NCI-H1694 treated with DMSO at 0.1 percent for 48 hours (cell line): Measurements from ENCODE around the gene ZNF17.
A peak's percentile ranks its signal among the peaks of the same experiment; 100 is the strongest.
"Not testable (repeated sequence)": the region's sequence is repeated elsewhere in the genome, so short reads cannot be mapped to it uniquely, and the experiment has no call there.

Experiments used
- DNase-seq: peaks from one replicate; lab custom pipeline; 2025; lab: John Stamatoyannopoulos, UW

The ZNF17 gene

GRCh38 chr19:57410877-57411671 is at the start of gene ZNF17:
Gene ZNF17, plus strand, starts transcription at chr19:57411161. Its CDS starts 2,455 bp downstream, at chr19:57413616.
- peak; percentile 84 for DNase-seq

- DNase-seq: no peak
Observed at GRCh38 chr19:57362419-57362818, 48.5 kb upstream of the ZNF17 start.

- DNase-seq: peak; percentile 97
Observed at GRCh38 chr19:57362997-57363687, 47.8 kb upstream of the ZNF17 start, which contains the start of the genes TRAPPC2B and ZNF547. Gene TRAPPC2B, plus strand, starts transcription at chr19:57363551. Its CDS starts 1,283 bp downstream, at chr19:57364834. Gene ZNF547, plus strand, starts transcription at chr19:57363551. Its CDS starts 5,005 bp downstream, at chr19:57368556.

- DNase-seq: no peak
Observed at GRCh38 chr19:57363688-57364181, 47.2 kb upstream of the ZNF17 start.

GRCh38 chr19:57366776-57367175 is 44.2 kb upstream of the ZNF17 start:
- no peak for DNase-seq

GRCh38 chr19:57374179-57374578 is 36.8 kb upstream of the ZNF17 start:
- DNase-seq: no peak

- not testable (repeated sequence) for DNase-seq
Observed at GRCh38 chr19:57374647-57375046, 36.3 kb upstream of the ZNF17 start.

- DNase-seq: no peak
Observed at GRCh38 chr19:57376151-57376550, 34.8 kb upstream of the ZNF17 start.

- no peak for DNase-seq
Observed at GRCh38 chr19:57377498-57378146, 33.3 kb upstream of the ZNF17 start.

GRCh38 chr19:57380923-57381322 is 30.0 kb upstream of the ZNF17 start:
- no peak for DNase-seq

- DNase-seq: no peak
Observed at GRCh38 chr19:57382806-57383488, 28.0 kb upstream of the ZNF17 start.

- no peak for DNase-seq
Observed at GRCh38 chr19:57389194-57389729, 21.7 kb upstream of the ZNF17 start.

GRCh38 chr19:57389730-57390598 is 21.0 kb upstream of the ZNF17 start, which contains the start of gene ZNF548:
Gene ZNF548, plus strand, starts transcription at chr19:57389854. Its CDS starts 246 bp downstream, at chr19:57390100.
- DNase-seq: peak; percentile 97

GRCh38 chr19:57395710-57396109 is 15.3 kb upstream of the ZNF17 start:
- DNase-seq: no peak

- DNase-seq: no peak
Observed at GRCh38 chr19:57398868-57399267, 12.1 kb upstream of the ZNF17 start.

- no peak for DNase-seq
Observed at GRCh38 chr19:57403737-57404563, 7.0 kb upstream of the ZNF17 start.

GRCh38 chr19:57406516-57407123 is 4.3 kb upstream of the ZNF17 start:
- DNase-seq: peak; percentile 5

GRCh38 chr19:57419439-57419838 is 8.5 kb downstream of the ZNF17 start:
- no peak for DNase-seq

GRCh38 chr19:57421037-57421436 is 10.1 kb downstream of the ZNF17 start:
- no peak for DNase-seq
